H1 (cell line): ENCODE data around the gene MYORG. TPM values are rescaled to one million over a fixed set of nuclear protein-coding genes. Genes with fewer than 3 reads are reported as not detected.

Source experiments
- CTCF ChIA-PET: fragments of 300-600 bp; sonication (Branson Sonifier 250); formaldehyde crosslinking; loops from one replicate; lab custom pipeline; 2021; ENCODE audit not compliant: partially characterized antibody; lab: Charles Lee
- POLR2A ChIA-PET: fragments of 300-600 bp; sonication (Branson Sonifier 250); formaldehyde crosslinking; loops from one replicate; lab custom pipeline; 2021; ENCODE audit warnings: inconsistent platforms; ENCODE audit not compliant: partially characterized antibody; lab: Charles Lee
- DNase-seq, 2 experiments: peaks; one replicate each; pipeline versions ENCODE4 v3.0.0 to v3.0.0-alpha.2; 2010 to 2022; ENCODE audit warnings: low spot score in 2 of 2, low read depth in 1 of 2, mixed read lengths in 1 of 2
- FAIRE-seq: peaks from 2 replicates; lab custom pipeline; 2011; peaks lifted over from hg19 to GRCh38; lab: Jason Lieb, UNC
- H2AFZ ChIP-seq: 2 replicates; pipeline ENCODE4 v1.8.1; 2012; ENCODE audit warnings: low read length, inconsistent platforms
- H2AK5ac ChIP-seq: 2 replicates; pipeline ENCODE4 v1.6.1; 2013; ENCODE audit warnings: low read depth, low read length
- H2BK120ac ChIP-seq: replicated peaks from 2 replicates; pipeline ENCODE3; 2013; ENCODE audit warnings: low read depth, low read length, inconsistent platforms
- H2BK12ac ChIP-seq: 2 replicates; pipeline ENCODE4 v1.6.1; 2013; ENCODE audit warnings: low read depth, low read length
- H2BK15ac ChIP-seq: 2 replicates; pipeline ENCODE4 v1.6.1; 2013; ENCODE audit warnings: low read length
- H2BK20ac ChIP-seq: 2 replicates; pipeline ENCODE4 v1.6.1; 2013; ENCODE audit warnings: low read length
- H2BK5ac ChIP-seq: 2 replicates; pipeline ENCODE4 v1.6.1; 2013; ENCODE audit warnings: low read depth, low read length
- H3K14ac ChIP-seq: 2 replicates; pipeline ENCODE4 v1.6.1; 2013; ENCODE audit warnings: inconsistent platforms; ENCODE audit not compliant: insufficient read length
- H3K18ac ChIP-seq: 2 replicates; pipeline ENCODE4 v1.6.1; 2013; ENCODE audit warnings: low read length; ENCODE audit errors: extremely low read depth
- H3K23ac ChIP-seq: 2 replicates; pipeline ENCODE4 v1.6.1; 2013; ENCODE audit warnings: inconsistent platforms; ENCODE audit not compliant: insufficient read length
- H3K23me2 ChIP-seq: 2 replicates; pipeline ENCODE4 v1.6.1; 2013; ENCODE audit warnings: low read depth, low read length
- H3K27ac ChIP-seq: 2 replicates; pipeline ENCODE4 v1.6.1; 2011; ENCODE audit warnings: low read depth, low read length, inconsistent platforms
- H3K27me3 ChIP-seq, 4 experiments: replicated peaks in 1 of 4; 1 replicate in 1 of 4; 2 replicates in 3 of 4; pipeline versions ENCODE4 v1.6.1 to v1.8.1; 2011 to 2013; ENCODE audit warnings: low read length in 3 of 4, mild to moderate bottlenecking in 3 of 4, inconsistent platforms in 2 of 4, mixed read lengths in 2 of 4, moderate library complexity in 1 of 4; ENCODE audit not compliant: control insufficient read depth in 3 of 4, insufficient read depth in 3 of 4; ENCODE audit errors: extremely low read depth in 1 of 4
- H3K36me3 ChIP-seq, 4 experiments: 2 replicates each; pipeline versions ENCODE4 v1.6.1 to v1.8.1; 2011 to 2013; ENCODE audit warnings: mild to moderate bottlenecking in 4 of 4, low read length in 3 of 4, moderate library complexity in 2 of 4, control low read depth in 1 of 4, inconsistent platforms in 1 of 4; ENCODE audit not compliant: insufficient read depth in 4 of 4, control insufficient read depth in 2 of 4
- H3K4ac ChIP-seq: replicated peaks from 2 replicates; pipeline ENCODE3; 2013; ENCODE audit warnings: low read length, low read depth, mixed read lengths, inconsistent platforms; ENCODE audit not compliant: insufficient read length
- H3K4me1 ChIP-seq, 4 experiments: replicated peaks in 1 of 4; 1 replicate in 1 of 4; 2 replicates in 3 of 4; pipeline versions ENCODE4 v1.6.1 to v1.8.1; 2011 to 2013; ENCODE audit warnings: low read length in 3 of 4, inconsistent platforms in 2 of 4, mixed read lengths in 1 of 4; ENCODE audit not compliant: insufficient read depth in 4 of 4, control insufficient read depth in 3 of 4
- H3K4me2 ChIP-seq, 2 experiments: 2 replicates each; pipeline versions ENCODE4 v1.6.1 to v1.8.1; 2011 to 2013; ENCODE audit warnings: low read depth in 2 of 2, low read length in 2 of 2, control low read depth in 1 of 2, inconsistent platforms in 1 of 2, mild to moderate bottlenecking in 1 of 2; ENCODE audit not compliant: insufficient read depth in 1 of 2
- H3K4me3 ChIP-seq, 4 experiments: fragments of 200-600, 300-600 bp in 1 of 4; sonication (generic), shearing (Covaris generic), sonication (Bioruptor Twin) in 1 of 4; 2 replicates each; pipeline versions ENCODE4 v1.5.1 to v1.8.1; 2011 to 2016; ENCODE audit warnings: low read length in 4 of 4, low read depth in 3 of 4, control low read depth in 2 of 4, inconsistent platforms in 2 of 4, mild to moderate bottlenecking in 2 of 4, mixed read lengths in 1 of 4, moderate library complexity in 1 of 4; ENCODE audit not compliant: insufficient read depth in 2 of 4; ENCODE audit errors: extremely low read depth in 1 of 4
- H3K56ac ChIP-seq: replicated peaks from 2 replicates; pipeline ENCODE3; 2013; ENCODE audit warnings: low read depth, mild to moderate bottlenecking, mixed read lengths, low read length, inconsistent platforms; ENCODE audit not compliant: insufficient read length
- H3K79me1 ChIP-seq: 2 replicates; pipeline ENCODE4 v1.6.1; 2013; ENCODE audit warnings: low read depth, low read length, control low read depth
- H3K79me2 ChIP-seq, 2 experiments: 2 replicates each; pipeline versions ENCODE4 v1.6.1 to v1.8.1; 2012 to 2013; ENCODE audit warnings: low read length in 2 of 2, mild to moderate bottlenecking in 2 of 2, inconsistent platforms in 1 of 2; ENCODE audit not compliant: insufficient read depth in 2 of 2, control insufficient read depth in 1 of 2
- H3K9ac ChIP-seq, 4 experiments: replicated peaks in 1 of 4; 1 replicate in 1 of 4; 2 replicates in 3 of 4; pipeline versions ENCODE4 v1.6.1 to v1.8.1; 2011 to 2013; ENCODE audit warnings: low read depth in 3 of 4, low read length in 3 of 4, control low read depth in 2 of 4, mild to moderate bottlenecking in 2 of 4, moderate library complexity in 2 of 4, inconsistent platforms in 1 of 4; ENCODE audit errors: extremely low read depth in 1 of 4
- H3K9me3 ChIP-seq, 2 experiments: 2 replicates each; pipeline versions ENCODE4 v1.6.1 to v1.8.1; 2012 to 2013; ENCODE audit warnings: mild to moderate bottlenecking in 2 of 2, moderate library complexity in 2 of 2, control low read depth in 1 of 2, inconsistent platforms in 1 of 2, low read depth in 1 of 2, low read length in 1 of 2, mixed read lengths in 1 of 2; ENCODE audit not compliant: insufficient read depth in 2 of 2
- H4K20me1 ChIP-seq, 2 experiments: replicated peaks in 1 of 2; 2 replicates each; pipeline versions ENCODE3 to v1.8.1; 2011 to 2013; ENCODE audit warnings: inconsistent platforms in 2 of 2, low read length in 2 of 2, mild to moderate bottlenecking in 1 of 2; ENCODE audit not compliant: insufficient read depth in 2 of 2, control insufficient read depth in 1 of 2
- H4K5ac ChIP-seq: 2 replicates; pipeline ENCODE4 v1.6.1; 2013; ENCODE audit warnings: low read length, low read depth, mixed read lengths, inconsistent platforms; ENCODE audit not compliant: insufficient read length
- H4K8ac ChIP-seq: 2 replicates; pipeline ENCODE4 v1.8.0; 2013; ENCODE audit warnings: mild to moderate bottlenecking, moderate library complexity, low read length, inconsistent platforms; ENCODE audit not compliant: insufficient read depth; ENCODE audit errors: extremely low read depth
- H4K91ac ChIP-seq: replicated peaks from 2 replicates; pipeline ENCODE3; 2013; ENCODE audit warnings: low read length, mixed read lengths, inconsistent platforms; ENCODE audit not compliant: insufficient read length
- ASH2L ChIP-seq: fragments of 200-600, 300-600 bp; sonication (generic); IDR thresholded peaks from one replicate; pipeline ENCODE4 v1.7.1; 2017; ENCODE audit warnings: low read length
- EP300 ChIP-seq, 2 experiments: IDR thresholded peaks; 1 replicate in 1 of 2; 2 replicates in 1 of 2; pipeline ENCODE4 v1.6.1; 2011 to 2012; ENCODE audit warnings: low read depth in 2 of 2, low read length in 2 of 2, mild to moderate bottlenecking in 2 of 2, borderline replicate concordance in 1 of 2, inconsistent platforms in 1 of 2, moderate library complexity in 1 of 2
- JUN ChIP-seq: IDR thresholded peaks from 2 replicates; pipeline ENCODE4 v1.6.1; 2011; ENCODE audit warnings: low read depth, mild to moderate bottlenecking, improper control_type of control experiment, low read length
- NRF1 ChIP-seq: IDR thresholded peaks from 2 replicates; pipeline ENCODE4 v1.6.1; 2011; ENCODE audit warnings: mild to moderate bottlenecking, low read depth, low read length, improper control_type of control experiment
- POLR2A ChIP-seq, 2 experiments: IDR thresholded peaks; 1 replicate in 1 of 2; 2 replicates in 1 of 2; pipeline ENCODE4 v1.6.1; 2011; ENCODE audit warnings: low read depth in 2 of 2, low read length in 2 of 2, mild to moderate bottlenecking in 2 of 2; ENCODE audit errors: control extremely low read depth in 1 of 2
- RNF2 ChIP-seq: fragments of 200-900, 300-1000 bp; sonication (generic); IDR thresholded peaks from 2 replicates; pipeline ENCODE4 v1.7.1; 2016; ENCODE audit warnings: borderline replicate concordance, low read depth, mild to moderate bottlenecking, antibody characterized with exemption, low read length; ENCODE audit not compliant: poor library complexity, severe bottlenecking; ENCODE audit errors: missing control alignments
- RXRA ChIP-seq: IDR thresholded peaks from 2 replicates; pipeline ENCODE4 v1.6.1; 2011; ENCODE audit warnings: low read depth, mild to moderate bottlenecking, low read length, moderate library complexity; ENCODE audit not compliant: insufficient read depth
- SP4 ChIP-seq: IDR thresholded peaks from 2 replicates; pipeline ENCODE4 v1.6.1; 2012; ENCODE audit warnings: low read length, inconsistent platforms
- TCF12 ChIP-seq: IDR thresholded peaks from 2 replicates; pipeline ENCODE4 v1.6.1; 2011; ENCODE audit warnings: low read depth, mild to moderate bottlenecking, low read length
- ZNF274 ChIP-seq: IDR thresholded peaks from 2 replicates; pipeline ENCODE4 v1.7.0; 2012; ENCODE audit warnings: low read length, borderline replicate concordance; ENCODE audit errors: extremely low read depth
- WGBS, 2 experiments: shearing (Covaris generic) in 1 of 2; methylation state at CpG; one replicate each; pipeline versions ENCODE4 v1.1.6 to v1.1.7; 2013 to 2015; ENCODE audit warnings: low lambda C conversion rate in 2 of 2, mixed read lengths in 2 of 2, inconsistent platforms in 1 of 2, low coverage in 1 of 2, missing lambda C conversion rate in 1 of 2; ENCODE audit not compliant: insufficient replicate concordance in 2 of 2, insufficient coverage in 1 of 2, insufficient read length in 1 of 2; ENCODE audit errors: extremely low coverage in 1 of 2, missing lambda C conversion rate in 1 of 2; 5-methylcytosine and 5-hydroxymethylcytosine counted together
- polyA plus RNA-seq, 7 experiments: library from polyadenylated mRNA; depleted of rRNA in 3 of 7; stranded (reverse) in 5 of 7; unstranded in 2 of 7; fragments of >200 nt in 5 of 7; fragments of 200-250 nt in 2 of 7; gene quantifications; 1 replicate in 5 of 7; 2 replicates in 1 of 7; 4 replicates in 1 of 7; pipeline versions ENCODE4 v1.2.1 to v1.2.3, GENCODE V29; 2011 to 2013; ENCODE audit warnings: missing spikeins in 2 of 7, mixed read lengths in 2 of 7
- total RNA-seq: library from RNA; stranded (reverse); fragmentation: NEBNext Ultra II Directional; extraction: Animal tissue kit (Norgen Biotek cat#: 25700); gene quantifications from 2 replicates; pipeline ENCODE4 v1.2.1, GENCODE V29; 2021
- TF ChIP-seq, protein P1 (sequence below): IDR thresholded peaks from 2 replicates; pipeline ENCODE4 v1.6.1; 2011; ENCODE audit warnings: low read depth, mild to moderate bottlenecking, low read length; ENCODE audit not compliant: insufficient read depth

The MYORG gene
- total and polyA plus RNA-seq, 2 of the 8 experiments (the other 6 are each of a cell fraction or from before 2014, with no cell fraction given), result 1.2 to 5.9 TPM

DNA sequence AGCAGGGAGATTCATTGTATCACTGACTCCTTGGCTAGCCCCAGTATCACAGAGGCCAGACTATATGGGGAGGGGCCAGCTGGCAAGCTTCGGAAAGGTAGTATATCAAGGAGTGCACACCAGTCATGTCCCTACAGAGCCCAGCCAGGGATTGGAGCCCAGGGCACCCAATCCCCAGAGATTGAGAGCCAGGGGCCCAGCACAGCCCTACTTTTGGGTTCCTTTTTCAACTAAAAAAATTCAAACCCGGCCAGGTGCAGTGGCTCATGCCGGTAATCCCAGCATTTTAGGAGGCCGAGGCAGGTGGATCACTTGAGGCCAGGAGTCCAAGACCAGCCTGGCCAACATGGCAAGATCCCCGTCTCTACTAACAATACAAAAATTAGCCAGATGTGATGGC lies 5.4 kb upstream of the MYORG start:
- Histone ChIP-seq H3K18ac (no peak overlapping the region), H4K8ac (no peak overlapping the region; the same call in 1 of the 2 replicates), H3K23ac (no peak overlapping the region), H3K27me3 (peaks cover 3 to 31% (median 28%) of the 10 kb centered on the region in 4 experiments), H3K23me2 (peaks cover 24% of the 10 kb centered on the region), H3K79me1 (no peaks in the 10 kb centered on the region), H2BK15ac (no peak overlapping the region), H3K9me3 (no peaks in the 10 kb centered on the region), H3K4ac (no peak overlapping the region), H3K9ac (no peak overlapping the region), H3K36me3 (no peaks in the 10 kb centered on the region), H2BK120ac (no peak overlapping the region), H2AFZ (no peak overlapping the region), H2AK5ac (no peak overlapping the region), H3K27ac (no peak overlapping the region), H4K20me1 (no peaks in the 10 kb centered on the region), H4K5ac (no peak overlapping the region), H3K4me3 (no peak overlapping the region), H2BK20ac (no peak overlapping the region), H3K4me1 (peaks cover 3 to 12% (median 4%) of the 10 kb centered on the region in 4 experiments), H4K91ac (no peak overlapping the region), H3K4me2 (peak overlapping the region in 1 of 2 experiments; percentile 97; a peak in 1 of 4 replicates), H2BK12ac (no peak overlapping the region), H2BK5ac (no peak overlapping the region), H3K79me2 (no peaks in the 10 kb centered on the region), H3K14ac (no peak overlapping the region), H3K56ac (no peak overlapping the region)
- WGBS, 2 experiments, result 76% methylated on average over 5 of the region's 5 CpGs; no CpG with 5 or more reads in 1 of the 2 experiments
- DNase-seq, result no peak
- POLR2A ChIA-PET, result interaction anchor here (1.4 to 1.7 kb wide), 2 partner anchors 51 to 75 kb away, joined by 3 to 9 read pairs; no protein-coding TSS in a partner anchor
- no peak for FAIRE-seq
- CTCF ChIA-PET, result interaction anchor here (0.9 to 19.4 kb wide), 6 partner anchors 22 to 221 kb away, joined by 4 to 350 read pairs (median 18); no protein-coding TSS in a partner anchor
- TF ChIP-seq JUN, result no peak
- TF ChIP-seq, protein P1, sequence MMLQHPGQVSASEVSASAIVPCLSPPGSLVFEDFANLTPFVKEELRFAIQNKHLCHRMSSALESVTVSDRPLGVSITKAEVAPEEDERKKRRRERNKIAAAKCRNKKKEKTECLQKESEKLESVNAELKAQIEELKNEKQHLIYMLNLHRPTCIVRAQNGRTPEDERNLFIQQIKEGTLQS, result no peak
- no peak for TF ChIP-seq POLR2A (IDR thresholded peaks at IDR 0.05; ENCODE audit: control extremely low read depth in 1 of 2, low read depth in 2 of 2, low read length in 2 of 2)
- TF ChIP-seq RXRA, result no peak
- TF ChIP-seq RNF2, result no peak
- no peak for TF ChIP-seq ZNF274
- no peak for TF ChIP-seq NRF1
- TF ChIP-seq EP300 (IDR thresholded peaks at IDR 0.05; ENCODE audit: borderline replicate concordance in 1 of 2, low read depth in 2 of 2, low read length in 2 of 2), result no peak
- TF ChIP-seq SP4, result no peak
- TF ChIP-seq TCF12, result no peak
- TF ChIP-seq ASH2L, result no peak
